Neural cell (in vitro differentiated cells): ENCODE data around the gene BTBD16. TPM values are rescaled to one million over a fixed set of nuclear protein-coding genes. Genes with fewer than 3 reads are reported as not detected.

ENCODE experiments used
- H2AFZ ChIP-seq: fragments of 200-600, 300-800 bp; sonication (generic), shearing (Covaris generic); 2 replicates; pipeline ENCODE4 v1.6.0; 2014; ENCODE audit warnings: low read depth, mild to moderate bottlenecking, antibody characterized with exemption, low read length, moderate library complexity
- H3F3A ChIP-seq: fragments of 200-600 bp; shearing (Covaris generic); 2 replicates; pipeline ENCODE4 v1.6.1; 2016; ENCODE audit warnings: mild to moderate bottlenecking, moderate library complexity, mixed read lengths, antibody characterized with exemption, low read length; ENCODE audit not compliant: insufficient read depth, poor library complexity, severe bottlenecking
- H3K27ac ChIP-seq: fragments of 200-600, 300-800 bp; sonication (generic), shearing (Covaris generic); 2 replicates; pipeline ENCODE4 v1.5.1; 2014; ENCODE audit warnings: mild to moderate bottlenecking, low read length, moderate library complexity
- H3K27me3 ChIP-seq: fragments of 300-800, 200-600 bp; sonication (generic), shearing (Covaris generic); 2 replicates; pipeline ENCODE4 v1.6.0; 2014; ENCODE audit warnings: mild to moderate bottlenecking, low read depth, low read length, moderate library complexity; ENCODE audit not compliant: insufficient read depth
- H3K36me3 ChIP-seq: fragments of 300-800, 200-600 bp; sonication (generic), shearing (Covaris generic); 2 replicates; pipeline ENCODE4 v1.5.1; 2014; ENCODE audit warnings: mild to moderate bottlenecking, antibody characterized with exemption, low read length, moderate library complexity; ENCODE audit not compliant: insufficient read depth
- H3K4me2 ChIP-seq: fragments of 300-800, 200-600 bp; sonication (generic), shearing (Covaris generic); 2 replicates; pipeline ENCODE4 v1.6.0; 2014; ENCODE audit warnings: mild to moderate bottlenecking, low read length
- H3K4me3 ChIP-seq: fragments of 300-800, 200-600 bp; sonication (generic), shearing (Covaris generic); 2 replicates; pipeline ENCODE4 v1.5.1; 2014; ENCODE audit warnings: mild to moderate bottlenecking, low read length, moderate library complexity
- H3K79me2 ChIP-seq: fragments of 200-600 bp; shearing (Covaris generic); replicated peaks from 2 replicates; pipeline ENCODE4 v1.6.0; 2014; ENCODE audit warnings: mild to moderate bottlenecking, low read length, moderate library complexity; ENCODE audit not compliant: insufficient read depth
- H3K9ac ChIP-seq: fragments of 300-800, 200-600 bp; sonication (generic), shearing (Covaris generic); 2 replicates; pipeline ENCODE4 v1.6.1; 2016; ENCODE audit warnings: mild to moderate bottlenecking, low read length, mixed read lengths
- H3K9me2 ChIP-seq: fragments of 200-600 bp; shearing (Covaris generic); 2 replicates; pipeline ENCODE4 v1.6.1; 2016; ENCODE audit warnings: mild to moderate bottlenecking, low read length, mixed read lengths; ENCODE audit not compliant: insufficient read depth
- H3K9me3 ChIP-seq: fragments of 200-600, 300-800 bp; sonication (generic), shearing (Covaris generic); 2 replicates; pipeline ENCODE4 v1.6.1; 2016; ENCODE audit warnings: mild to moderate bottlenecking, mixed run types, low read length, moderate library complexity, mixed read lengths
- H4K20me1 ChIP-seq: fragments of 200-600 bp; shearing (Covaris generic); 2 replicates; pipeline ENCODE4 v1.6.1; 2016; ENCODE audit warnings: mild to moderate bottlenecking, mixed run types; ENCODE audit not compliant: insufficient read depth
- EP300 ChIP-seq: fragments of 450-650 bp; conservative IDR thresholded peaks from 2 replicates; pipeline ENCODE4 v1.6.1; 2014; ENCODE audit warnings: antibody characterized with exemption, mild to moderate bottlenecking, moderate library complexity; ENCODE audit not compliant: poor library complexity, severe bottlenecking
- EZH2 ChIP-seq: fragments of 200-600, 300-800 bp; shearing (Covaris generic), sonication (generic); IDR thresholded peaks from 2 replicates; pipeline ENCODE4 v1.6.1; 2014; ENCODE audit warnings: antibody characterized with exemption, low read length, borderline replicate concordance, mild to moderate bottlenecking; ENCODE audit not compliant: insufficient read depth, poor library complexity, severe bottlenecking
- MXI1 ChIP-seq: fragments of 450-650 bp; conservative IDR thresholded peaks from 2 replicates; pipeline ENCODE4 v1.6.1; 2014; ENCODE audit warnings: antibody characterized with exemption, mild to moderate bottlenecking; ENCODE audit not compliant: poor library complexity, severe bottlenecking
- POLR2AphosphoS5 ChIP-seq: IDR thresholded peaks from 2 replicates; pipeline ENCODE4 v1.6.1; 2012
- RAD21 ChIP-seq: fragments of 450-650 bp; conservative IDR thresholded peaks from 2 replicates; pipeline ENCODE4 v1.6.1; 2014; ENCODE audit warnings: antibody characterized with exemption, mild to moderate bottlenecking, moderate library complexity
- SMC3 ChIP-seq: fragments of 450-650 bp; conservative IDR thresholded peaks from 2 replicates; pipeline ENCODE4 v1.6.1; 2014; ENCODE audit warnings: antibody characterized with exemption, mild to moderate bottlenecking, moderate library complexity; ENCODE audit not compliant: poor library complexity
- TAF1 ChIP-seq: IDR thresholded peaks from 2 replicates; pipeline ENCODE4 v1.6.1; 2012; ENCODE audit warnings: low read depth
- polyA plus RNA-seq: library from polyadenylated mRNA; depleted of rRNA; stranded (reverse); fragments of >200 nt; gene quantifications from 2 replicates; pipeline ENCODE4 v1.2.3, GENCODE V29; 2014
- TF ChIP-seq, protein P1 (sequence below): IDR thresholded peaks from 2 replicates; pipeline ENCODE4 v1.6.1; 2012; ENCODE audit warnings: borderline replicate concordance
- TF ChIP-seq, protein P2 (sequence below): fragments of 450-650 bp; IDR thresholded peaks from 2 replicates; pipeline ENCODE4 v1.5.1; 2014; ENCODE audit warnings: antibody characterized with exemption, mild to moderate bottlenecking, moderate library complexity; ENCODE audit not compliant: poor library complexity, severe bottlenecking

Gene BTBD16
- polyA plus RNA-seq, 1 donor from 2014 or later = not detected

DNA sequence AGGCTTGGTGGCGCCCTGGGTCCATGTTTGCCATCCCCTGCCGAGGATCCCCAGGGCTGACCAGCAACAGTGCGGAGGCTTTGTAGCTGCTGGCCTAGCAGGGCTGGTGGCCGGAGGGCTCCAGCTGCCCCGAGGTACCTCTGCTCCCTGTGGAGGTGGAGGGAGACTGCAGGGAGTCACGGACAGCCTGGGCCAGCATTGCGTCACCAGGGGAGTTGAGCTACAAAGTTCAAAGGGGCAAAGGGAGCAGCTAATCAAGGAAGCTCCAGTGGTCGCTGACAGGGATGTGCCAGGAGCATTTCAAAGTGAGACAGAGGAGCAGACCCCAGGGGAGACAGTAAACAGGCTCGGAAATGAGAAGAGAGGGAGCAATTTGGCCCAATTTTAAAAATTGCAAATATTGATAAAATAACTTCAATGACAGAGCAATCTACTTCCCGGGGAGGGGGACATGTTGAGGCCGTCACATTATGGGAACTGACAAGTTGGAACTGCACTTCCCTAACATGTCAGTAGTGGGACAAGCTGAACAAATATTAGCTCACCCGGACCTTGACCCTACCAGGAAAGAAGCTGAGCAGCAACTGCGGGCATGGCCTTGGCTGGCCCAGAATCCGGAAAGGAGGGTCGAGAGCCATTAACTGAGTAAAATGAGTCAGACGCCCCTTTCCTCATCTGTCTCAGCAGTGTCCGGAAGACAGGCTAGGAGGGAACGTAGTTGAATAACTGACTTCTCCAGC, 39.4 kb downstream of the BTBD16 start:
- Histone ChIP-seq H3F3A (no peaks in the 10 kb centered on the region), H3K9ac (no peak overlapping the region), H3K27ac (no peak overlapping the region), H3K79me2 (no peaks in the 10 kb centered on the region), H3K9me3 (no peaks in the 10 kb centered on the region), H3K4me3 (no peak overlapping the region), H3K27me3 (no peaks in the 10 kb centered on the region), H3K9me2 (no peaks in the 10 kb centered on the region), H2AFZ (no peak overlapping the region), H4K20me1 (no peaks in the 10 kb centered on the region), H3K4me2 (no peak overlapping the region), H3K36me3 (no peaks in the 10 kb centered on the region)
- TF ChIP-seq MXI1 (no peak), TAF1 (no peak), EP300 (no peak), RAD21 (no peak), EZH2 (no peak), SMC3 (no peak), POLR2AphosphoS5 (no peak)
- TF ChIP-seq, protein P1, sequence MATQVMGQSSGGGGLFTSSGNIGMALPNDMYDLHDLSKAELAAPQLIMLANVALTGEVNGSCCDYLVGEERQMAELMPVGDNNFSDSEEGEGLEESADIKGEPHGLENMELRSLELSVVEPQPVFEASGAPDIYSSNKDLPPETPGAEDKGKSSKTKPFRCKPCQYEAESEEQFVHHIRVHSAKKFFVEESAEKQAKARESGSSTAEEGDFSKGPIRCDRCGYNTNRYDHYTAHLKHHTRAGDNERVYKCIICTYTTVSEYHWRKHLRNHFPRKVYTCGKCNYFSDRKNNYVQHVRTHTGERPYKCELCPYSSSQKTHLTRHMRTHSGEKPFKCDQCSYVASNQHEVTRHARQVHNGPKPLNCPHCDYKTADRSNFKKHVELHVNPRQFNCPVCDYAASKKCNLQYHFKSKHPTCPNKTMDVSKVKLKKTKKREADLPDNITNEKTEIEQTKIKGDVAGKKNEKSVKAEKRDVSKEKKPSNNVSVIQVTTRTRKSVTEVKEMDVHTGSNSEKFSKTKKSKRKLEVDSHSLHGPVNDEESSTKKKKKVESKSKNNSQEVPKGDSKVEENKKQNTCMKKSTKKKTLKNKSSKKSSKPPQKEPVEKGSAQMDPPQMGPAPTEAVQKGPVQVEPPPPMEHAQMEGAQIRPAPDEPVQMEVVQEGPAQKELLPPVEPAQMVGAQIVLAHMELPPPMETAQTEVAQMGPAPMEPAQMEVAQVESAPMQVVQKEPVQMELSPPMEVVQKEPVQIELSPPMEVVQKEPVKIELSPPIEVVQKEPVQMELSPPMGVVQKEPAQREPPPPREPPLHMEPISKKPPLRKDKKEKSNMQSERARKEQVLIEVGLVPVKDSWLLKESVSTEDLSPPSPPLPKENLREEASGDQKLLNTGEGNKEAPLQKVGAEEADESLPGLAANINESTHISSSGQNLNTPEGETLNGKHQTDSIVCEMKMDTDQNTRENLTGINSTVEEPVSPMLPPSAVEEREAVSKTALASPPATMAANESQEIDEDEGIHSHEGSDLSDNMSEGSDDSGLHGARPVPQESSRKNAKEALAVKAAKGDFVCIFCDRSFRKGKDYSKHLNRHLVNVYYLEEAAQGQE = no peak
- TF ChIP-seq, protein P2, sequence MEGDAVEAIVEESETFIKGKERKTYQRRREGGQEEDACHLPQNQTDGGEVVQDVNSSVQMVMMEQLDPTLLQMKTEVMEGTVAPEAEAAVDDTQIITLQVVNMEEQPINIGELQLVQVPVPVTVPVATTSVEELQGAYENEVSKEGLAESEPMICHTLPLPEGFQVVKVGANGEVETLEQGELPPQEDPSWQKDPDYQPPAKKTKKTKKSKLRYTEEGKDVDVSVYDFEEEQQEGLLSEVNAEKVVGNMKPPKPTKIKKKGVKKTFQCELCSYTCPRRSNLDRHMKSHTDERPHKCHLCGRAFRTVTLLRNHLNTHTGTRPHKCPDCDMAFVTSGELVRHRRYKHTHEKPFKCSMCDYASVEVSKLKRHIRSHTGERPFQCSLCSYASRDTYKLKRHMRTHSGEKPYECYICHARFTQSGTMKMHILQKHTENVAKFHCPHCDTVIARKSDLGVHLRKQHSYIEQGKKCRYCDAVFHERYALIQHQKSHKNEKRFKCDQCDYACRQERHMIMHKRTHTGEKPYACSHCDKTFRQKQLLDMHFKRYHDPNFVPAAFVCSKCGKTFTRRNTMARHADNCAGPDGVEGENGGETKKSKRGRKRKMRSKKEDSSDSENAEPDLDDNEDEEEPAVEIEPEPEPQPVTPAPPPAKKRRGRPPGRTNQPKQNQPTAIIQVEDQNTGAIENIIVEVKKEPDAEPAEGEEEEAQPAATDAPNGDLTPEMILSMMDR = no peak

DNA sequence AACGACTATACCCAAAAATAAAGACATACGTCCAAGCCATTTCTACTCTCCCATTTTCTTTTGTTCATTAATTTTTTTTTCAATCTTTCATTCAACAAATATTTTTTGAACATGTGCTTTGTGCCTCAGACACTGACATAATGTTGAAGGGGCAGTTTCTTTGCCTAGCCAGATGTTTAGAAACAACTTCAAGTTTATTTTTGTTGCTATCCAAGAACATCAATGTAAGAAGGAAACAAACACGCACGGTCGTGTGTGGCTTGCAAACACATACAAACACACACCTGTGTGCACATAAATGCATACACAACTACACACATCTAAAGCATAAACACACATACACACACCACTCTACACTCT, 39.9 kb downstream of the BTBD16 start:
- Histone ChIP-seq H3K4me2 (no peak overlapping the region), H3K27me3 (no peaks in the 10 kb centered on the region)

More for the DNA sequence above, 39.9 kb downstream of the BTBD16 start:
- H3K36me3 ChIP-seq = no peaks in the 10 kb centered on the region
- no peak overlapping the region for H3K9ac ChIP-seq
- no peak overlapping the region for H3K4me3 ChIP-seq
- no peaks in the 10 kb centered on the region for H3K79me2 ChIP-seq
- no peak overlapping the region for H3K27ac ChIP-seq
- no peak overlapping the region for H2AFZ ChIP-seq
- no peak for TF ChIP-seq MXI1
- TF ChIP-seq TAF1 = no peak
- TF ChIP-seq SMC3 = no peak
- TF ChIP-seq POLR2AphosphoS5 = no peak
- TF ChIP-seq, protein P2 = no peak
- TF ChIP-seq EZH2 = no peak
- TF ChIP-seq, protein P1 = no peak
- no peak for TF ChIP-seq RAD21
- TF ChIP-seq EP300 = no peak
- H3K9me2 ChIP-seq = no peaks in the 10 kb centered on the region
- no peaks in the 10 kb centered on the region for H3K9me3 ChIP-seq
- no peaks in the 10 kb centered on the region for H4K20me1 ChIP-seq
- no peaks in the 10 kb centered on the region for H3F3A ChIP-seq
